GM23248 (cell line): ENCODE measurements around the gene SAMSN1.

Experiments
- EZH2 ChIP-seq: fragments of 200-600 bp; sonication (generic); IDR thresholded peaks from 2 replicates; pipeline ENCODE4 v1.6.1; 2018; ENCODE audit warnings: antibody characterized with exemption, mild to moderate bottlenecking; ENCODE audit not compliant: insufficient read depth, poor library complexity, severe bottlenecking
- EZH2phosphoT487 ChIP-seq: fragments of 200-600 bp; sonication (generic); IDR thresholded peaks from 2 replicates; pipeline ENCODE4 v1.6.1; 2018; ENCODE audit warnings: antibody characterized with exemption, moderate library complexity, mild to moderate bottlenecking, low read depth; ENCODE audit not compliant: insufficient read depth

- TF ChIP-seq EZH2phosphoT487: no peak
- TF ChIP-seq EZH2: no peak
Observed at GRCh38 chr21:14581902-14582457, 35.9 kb upstream of the SAMSN1 start.
